HPDE6-E6E7 (cell line): Measurements from ENCODE around the gene ANP32A.

Experiments used
- DNase-seq: peaks from one replicate; pipeline ENCODE4 v3.0.0; 2011; ENCODE audit warnings: missing footprints; ENCODE audit errors: extremely low spot score

The ANP32A gene

DNA sequence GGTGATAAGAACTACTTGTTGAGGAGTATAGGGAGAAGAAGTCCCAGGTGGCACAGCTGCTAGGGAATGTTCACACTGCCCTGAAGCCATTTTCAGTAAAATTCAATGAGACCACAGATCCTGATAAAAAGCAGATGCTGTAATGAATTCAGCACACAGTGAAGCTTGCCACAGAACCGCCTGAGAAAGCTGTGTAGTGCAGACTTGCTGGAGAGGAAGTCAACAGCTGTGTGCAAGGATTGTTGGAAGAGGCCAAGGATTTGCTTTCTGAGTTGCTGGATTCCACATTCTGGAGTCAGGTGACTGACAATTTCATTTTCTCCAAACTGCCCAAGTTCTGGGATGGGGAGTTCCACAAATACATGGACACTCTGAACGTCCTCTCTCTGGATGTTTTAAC lies 70.9 kb downstream of the ANP32A start:
- no peak for DNase-seq

DNA sequence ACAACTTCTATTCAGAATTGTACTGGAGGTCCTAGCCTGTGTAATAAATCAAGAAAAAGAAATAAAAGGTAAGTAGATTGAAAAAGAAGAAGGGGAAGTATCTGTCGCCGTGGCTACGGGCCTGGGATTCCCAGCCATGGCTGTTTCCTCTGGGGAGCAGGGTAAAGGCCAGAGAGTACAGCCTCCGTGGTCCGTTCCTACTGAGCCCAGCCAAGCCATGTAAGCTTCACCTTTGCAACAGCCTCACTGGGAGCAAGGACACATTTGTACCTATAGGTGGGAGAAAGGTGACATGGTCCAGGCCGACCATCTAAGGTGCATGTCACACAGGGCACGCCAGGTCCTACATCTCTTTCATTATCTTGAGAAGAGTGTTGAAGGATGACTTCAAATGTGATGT lies 71.3 kb downstream of the ANP32A start:
- no peak for DNase-seq

DNA sequence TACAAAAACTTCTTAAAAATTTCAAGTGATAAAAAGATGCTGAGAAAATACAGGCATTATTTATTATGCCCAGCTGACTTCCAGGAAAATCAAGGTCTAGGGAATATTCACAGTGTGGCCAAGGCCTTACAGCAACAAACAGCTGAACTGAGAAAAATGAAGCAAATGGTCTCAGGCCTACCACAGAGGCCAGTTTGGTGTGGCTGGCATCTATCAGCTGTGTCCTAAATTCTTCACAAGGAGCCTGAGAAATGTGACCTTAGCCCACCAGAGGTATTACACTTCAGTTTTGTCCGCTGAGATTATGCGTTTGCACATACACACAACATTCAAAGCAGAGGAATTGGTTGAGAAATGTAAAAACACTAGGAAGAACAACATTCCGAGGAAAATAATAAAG lies 77.4 kb downstream of the ANP32A start:
- DNase-seq, result no peak

DNA sequence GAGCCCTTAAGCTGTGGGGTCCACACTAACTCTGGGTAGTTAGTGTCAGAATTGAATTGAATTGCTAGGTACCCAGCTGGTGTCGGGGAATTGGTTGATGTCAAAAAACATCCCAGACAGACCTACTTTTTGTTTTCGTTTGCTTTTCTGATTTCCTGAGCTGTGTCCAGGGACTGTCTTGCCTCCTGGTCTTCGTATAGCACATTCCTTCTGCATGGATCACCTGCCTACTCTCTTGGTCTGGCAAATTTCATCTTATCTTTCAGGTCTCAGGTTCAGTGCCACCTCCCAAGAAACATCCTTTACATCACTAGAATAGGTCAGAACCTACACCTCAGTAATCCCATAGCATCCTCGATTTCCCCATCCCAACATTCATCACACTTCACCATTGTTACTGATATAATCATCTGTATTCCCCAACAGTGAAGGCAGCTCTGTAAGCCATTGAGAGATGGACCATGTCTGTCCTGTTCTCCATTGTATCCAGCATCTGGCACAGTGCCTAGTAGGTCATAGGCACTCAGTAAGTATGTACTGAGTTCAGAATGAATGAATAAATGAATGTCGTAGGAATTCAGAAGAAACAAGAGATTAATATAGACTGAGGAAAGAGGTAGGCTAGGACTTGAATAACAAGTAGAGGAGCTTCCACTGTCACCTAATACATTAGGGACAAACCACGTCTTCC lies 81.2 kb downstream of the ANP32A start:
- DNase-seq, result no peak

DNA sequence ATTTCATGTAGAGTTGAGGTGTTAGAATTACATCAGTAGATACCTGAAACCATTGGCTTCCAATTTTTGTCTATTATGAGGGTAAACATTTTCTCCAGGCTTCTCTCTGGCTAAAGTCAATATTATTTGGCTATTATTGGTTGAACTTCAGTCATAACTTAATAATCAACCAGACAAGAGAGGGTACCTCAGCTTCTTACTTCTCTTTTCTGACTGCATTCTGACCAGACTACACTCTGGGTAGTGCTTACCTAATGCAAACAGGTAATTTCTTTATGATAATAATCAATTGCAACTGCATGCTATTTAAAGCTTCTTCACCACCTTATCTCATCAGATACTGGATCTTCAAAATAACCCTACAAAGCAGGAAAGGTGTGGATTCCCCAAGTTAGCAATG lies 85.1 kb downstream of the ANP32A start:
- DNase-seq, result no peak

DNA sequence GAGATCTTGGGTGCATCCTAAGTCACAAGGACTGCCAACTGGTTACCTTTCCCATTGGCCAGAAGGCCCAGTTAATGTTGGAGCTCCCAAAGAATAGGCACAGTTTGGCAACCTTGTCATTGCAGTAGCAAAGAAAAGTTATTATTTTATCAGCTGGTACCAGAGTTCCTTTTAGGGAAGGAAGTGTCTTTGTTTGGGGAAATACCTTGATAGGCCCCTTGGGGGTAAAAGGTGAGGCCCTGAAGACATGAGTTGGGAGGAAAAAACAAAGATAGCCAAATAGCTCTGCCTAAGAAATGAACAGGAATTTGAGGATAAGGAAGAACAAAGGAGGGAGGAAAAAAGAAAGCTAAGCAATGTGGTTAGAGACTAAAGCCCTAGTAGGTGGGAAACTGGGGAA lies 85.8 kb downstream of the ANP32A start:
- DNase-seq, result no peak

DNA sequence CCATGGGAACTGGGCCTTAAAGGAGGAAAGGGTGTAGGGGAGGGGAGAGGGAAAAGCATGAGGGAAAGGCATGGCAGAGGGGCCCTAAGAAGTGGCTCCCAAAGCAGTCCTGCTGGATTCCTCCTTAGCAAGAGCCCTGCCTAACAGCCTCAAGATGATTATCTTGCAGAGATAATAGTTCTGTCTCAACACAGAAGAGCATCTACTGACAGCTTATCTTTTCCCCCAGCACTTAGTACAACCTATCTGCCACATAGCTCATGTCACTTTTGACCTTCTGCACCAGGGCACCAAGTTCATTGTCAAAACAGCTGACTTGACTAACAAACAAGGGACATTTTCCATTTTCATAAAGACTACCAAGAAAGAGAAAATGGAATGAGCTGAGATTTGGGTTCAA lies 86.3 kb downstream of the ANP32A start:
- DNase-seq, result no peak

DNA sequence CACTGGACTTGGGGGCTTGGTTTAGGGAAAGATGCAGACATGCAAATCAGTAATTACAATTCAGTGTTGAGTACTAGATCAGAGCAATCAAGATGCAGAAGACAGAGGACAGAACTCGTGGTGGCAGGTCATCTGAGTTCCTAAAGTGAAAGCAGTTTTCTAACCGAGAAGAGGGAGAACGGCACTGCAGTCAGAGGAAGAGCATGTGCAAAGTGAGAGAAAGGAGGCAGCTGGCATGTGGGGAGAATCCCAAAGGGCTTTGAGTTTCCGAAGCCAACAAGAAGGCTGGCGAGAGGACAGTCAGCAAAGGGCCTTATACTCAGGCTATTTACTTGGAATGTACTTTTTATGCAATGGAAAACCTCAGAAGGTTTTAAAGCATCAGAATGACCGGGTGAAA lies 87.0 kb downstream of the ANP32A start:
- no peak for DNase-seq

DNA sequence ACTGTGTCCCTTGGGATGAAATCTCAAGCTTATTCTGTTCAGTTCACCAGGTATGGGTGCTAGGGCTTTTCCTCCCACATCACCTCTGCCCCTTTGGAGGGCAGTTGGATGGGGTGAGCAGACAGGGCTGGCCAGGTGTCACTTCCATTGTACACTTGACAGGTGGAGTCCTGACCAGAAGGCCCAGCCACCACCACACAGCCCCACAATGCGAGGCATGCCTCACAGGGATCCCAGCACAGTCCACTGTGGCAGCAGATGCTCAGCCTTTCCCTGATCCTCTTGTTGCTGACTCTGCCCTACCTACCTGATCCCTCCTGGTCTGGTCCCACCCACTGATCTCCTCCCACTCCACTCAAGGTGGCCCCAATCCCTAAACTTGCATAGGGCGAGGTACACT lies 88.2 kb downstream of the ANP32A start:
- no peak for DNase-seq

DNA sequence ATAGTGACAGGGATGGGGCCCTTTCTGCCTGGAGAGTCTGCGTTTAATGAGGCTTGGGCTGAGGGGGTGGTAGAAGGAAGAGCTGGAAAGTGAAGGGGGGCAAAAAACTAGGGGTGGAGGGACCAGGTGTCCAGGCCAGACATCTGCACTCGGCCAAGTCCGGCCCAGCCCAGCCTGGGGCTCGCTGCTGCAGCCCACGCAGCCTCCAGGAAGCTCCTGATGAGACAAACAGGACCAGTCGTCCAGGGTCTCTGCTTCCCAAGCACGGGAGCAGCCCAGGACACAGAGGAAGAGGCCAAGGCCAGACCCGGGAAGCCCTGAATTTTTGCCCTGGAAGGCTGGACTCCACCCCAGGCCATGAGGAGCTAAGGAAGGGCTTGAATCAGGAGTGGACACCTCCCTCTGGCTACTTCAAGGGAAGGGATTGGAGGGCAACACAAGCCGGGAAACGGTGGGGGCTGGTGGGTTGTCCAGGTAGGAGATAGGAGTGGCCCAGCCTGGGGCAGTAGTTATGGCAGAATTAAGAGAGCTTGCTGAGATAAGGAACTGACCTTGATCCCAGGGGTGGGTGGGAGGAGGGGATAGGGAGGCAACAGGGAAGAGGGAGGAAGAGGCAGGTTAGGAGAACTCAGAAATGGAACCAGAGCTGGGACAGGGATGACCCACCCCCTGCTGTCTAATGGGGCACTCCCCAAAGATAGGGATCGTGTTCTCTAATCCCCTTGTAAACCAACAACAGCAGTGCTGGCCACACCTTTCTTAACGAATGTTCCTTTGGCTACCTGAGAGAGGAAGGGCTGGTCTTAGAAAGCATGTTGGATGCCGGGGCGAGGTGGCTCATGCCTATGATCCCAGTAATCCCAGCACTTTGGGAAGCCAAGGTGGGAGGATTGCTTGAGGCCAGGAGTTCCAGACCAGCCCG lies 89.5 kb downstream of the ANP32A start:
- DNase-seq, result no peak

DNA sequence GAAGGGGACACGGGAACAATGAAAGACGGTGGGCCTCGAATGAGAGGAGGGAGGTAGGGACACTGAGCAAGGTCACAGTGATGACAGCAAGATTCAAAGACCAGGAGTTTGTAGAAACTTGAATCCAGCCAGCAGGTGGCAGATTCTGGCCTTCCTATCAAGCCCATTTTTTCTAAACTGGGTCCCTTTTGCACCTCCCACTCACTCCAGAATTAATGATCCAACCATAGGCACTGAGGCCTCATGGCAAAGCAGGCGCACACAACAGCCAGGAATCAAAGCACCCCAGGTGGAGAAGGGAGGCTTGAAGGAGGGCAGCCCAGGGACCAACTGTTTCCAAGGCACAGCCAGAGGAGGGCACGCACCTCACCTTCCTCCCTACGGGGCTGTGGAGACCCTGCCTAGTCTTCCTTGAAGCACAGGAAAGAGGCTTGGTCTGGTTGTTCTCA lies 90.2 kb downstream of the ANP32A start:
- peak; percentile 25 for DNase-seq

DNA sequence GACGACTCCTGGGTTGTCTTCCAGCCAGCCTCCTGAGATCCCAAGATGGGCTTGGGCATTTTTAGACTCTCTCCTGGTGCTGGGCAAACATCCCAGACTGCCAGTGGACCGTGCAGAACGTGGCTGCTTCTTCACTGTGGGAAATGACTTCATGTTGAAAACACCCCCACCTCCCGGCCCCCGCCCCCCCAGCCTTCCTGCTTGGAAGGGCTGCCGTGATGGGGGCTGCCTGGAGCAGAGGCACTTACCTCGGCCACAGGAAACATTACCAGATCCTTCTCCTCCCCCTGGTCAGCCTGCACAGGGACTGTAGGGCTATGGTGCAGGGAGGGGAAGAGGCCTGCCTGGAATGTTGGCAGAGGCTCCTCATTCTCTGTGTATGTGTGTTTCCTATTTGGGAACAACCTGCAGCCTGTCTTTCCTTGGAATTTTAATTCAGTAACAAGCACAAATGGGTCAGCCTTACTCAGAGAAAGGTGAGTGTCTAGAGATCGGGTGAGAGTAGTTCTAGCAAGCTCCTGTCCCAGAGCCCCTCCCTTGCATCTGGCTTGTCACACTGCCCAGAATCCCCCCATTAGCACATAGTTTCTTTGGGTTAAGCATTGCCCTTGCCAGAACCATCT lies 90.8 kb downstream of the ANP32A start:
- DNase-seq, result no peak
